Measurements from ENCODE around the gene CD86. TPM values are rescaled to one million over a fixed set of nuclear protein-coding genes. Genes with fewer than 3 reads are reported as not detected.

The CD86 gene
- total and polyA plus RNA-seq, 4 donors: 1.7 to 4.0 (median 2.6) TPM

DNA sequence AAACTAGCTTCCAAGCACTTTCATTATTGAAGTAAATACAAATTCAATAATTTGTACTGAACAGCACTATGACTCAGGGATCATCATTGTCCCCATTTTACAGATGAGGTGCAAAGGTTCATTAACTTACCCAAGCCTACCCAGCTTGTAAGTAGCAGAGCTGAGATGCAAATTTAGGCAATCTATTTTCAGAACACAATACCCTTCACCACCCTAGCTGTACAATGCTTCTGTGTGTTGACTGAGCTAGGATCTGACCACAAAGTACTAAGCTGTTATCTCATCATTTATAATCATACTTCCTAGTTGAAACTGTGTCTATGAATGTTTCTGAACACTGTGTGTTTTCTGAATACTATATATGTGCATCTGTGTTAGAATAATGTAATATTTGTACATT, 29.9 kb upstream of the CD86 start:
- TF ChIP-seq SP1 (IDR thresholded peaks at IDR 0.05): no peak
- TF ChIP-seq HNF4A (conservative IDR thresholded peaks at IDR 0.05): no peak
- TF ChIP-seq, protein P1, sequence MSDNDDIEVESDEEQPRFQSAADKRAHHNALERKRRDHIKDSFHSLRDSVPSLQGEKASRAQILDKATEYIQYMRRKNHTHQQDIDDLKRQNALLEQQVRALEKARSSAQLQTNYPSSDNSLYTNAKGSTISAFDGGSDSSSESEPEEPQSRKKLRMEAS (IDR thresholded peaks at IDR 0.05): no peak
- TF ChIP-seq HNF4G (IDR thresholded peaks at IDR 0.05): no peak
- no peak for TF ChIP-seq JUND (IDR thresholded peaks at IDR 0.05)
- TF ChIP-seq, protein P2, sequence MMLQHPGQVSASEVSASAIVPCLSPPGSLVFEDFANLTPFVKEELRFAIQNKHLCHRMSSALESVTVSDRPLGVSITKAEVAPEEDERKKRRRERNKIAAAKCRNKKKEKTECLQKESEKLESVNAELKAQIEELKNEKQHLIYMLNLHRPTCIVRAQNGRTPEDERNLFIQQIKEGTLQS (IDR thresholded peaks at IDR 0.05): no peak
- TF ChIP-seq, protein P3, sequence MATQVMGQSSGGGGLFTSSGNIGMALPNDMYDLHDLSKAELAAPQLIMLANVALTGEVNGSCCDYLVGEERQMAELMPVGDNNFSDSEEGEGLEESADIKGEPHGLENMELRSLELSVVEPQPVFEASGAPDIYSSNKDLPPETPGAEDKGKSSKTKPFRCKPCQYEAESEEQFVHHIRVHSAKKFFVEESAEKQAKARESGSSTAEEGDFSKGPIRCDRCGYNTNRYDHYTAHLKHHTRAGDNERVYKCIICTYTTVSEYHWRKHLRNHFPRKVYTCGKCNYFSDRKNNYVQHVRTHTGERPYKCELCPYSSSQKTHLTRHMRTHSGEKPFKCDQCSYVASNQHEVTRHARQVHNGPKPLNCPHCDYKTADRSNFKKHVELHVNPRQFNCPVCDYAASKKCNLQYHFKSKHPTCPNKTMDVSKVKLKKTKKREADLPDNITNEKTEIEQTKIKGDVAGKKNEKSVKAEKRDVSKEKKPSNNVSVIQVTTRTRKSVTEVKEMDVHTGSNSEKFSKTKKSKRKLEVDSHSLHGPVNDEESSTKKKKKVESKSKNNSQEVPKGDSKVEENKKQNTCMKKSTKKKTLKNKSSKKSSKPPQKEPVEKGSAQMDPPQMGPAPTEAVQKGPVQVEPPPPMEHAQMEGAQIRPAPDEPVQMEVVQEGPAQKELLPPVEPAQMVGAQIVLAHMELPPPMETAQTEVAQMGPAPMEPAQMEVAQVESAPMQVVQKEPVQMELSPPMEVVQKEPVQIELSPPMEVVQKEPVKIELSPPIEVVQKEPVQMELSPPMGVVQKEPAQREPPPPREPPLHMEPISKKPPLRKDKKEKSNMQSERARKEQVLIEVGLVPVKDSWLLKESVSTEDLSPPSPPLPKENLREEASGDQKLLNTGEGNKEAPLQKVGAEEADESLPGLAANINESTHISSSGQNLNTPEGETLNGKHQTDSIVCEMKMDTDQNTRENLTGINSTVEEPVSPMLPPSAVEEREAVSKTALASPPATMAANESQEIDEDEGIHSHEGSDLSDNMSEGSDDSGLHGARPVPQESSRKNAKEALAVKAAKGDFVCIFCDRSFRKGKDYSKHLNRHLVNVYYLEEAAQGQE (IDR thresholded peaks at IDR 0.05): no peak
- TF ChIP-seq GABPA (IDR thresholded peaks at IDR 0.05 in 1 of 2, conservative IDR thresholded peaks at IDR 0.05 in 1 of 2): no peak
- no peak for TF ChIP-seq FOXA2 (IDR thresholded peaks at IDR 0.05)
- TF ChIP-seq, protein P4, sequence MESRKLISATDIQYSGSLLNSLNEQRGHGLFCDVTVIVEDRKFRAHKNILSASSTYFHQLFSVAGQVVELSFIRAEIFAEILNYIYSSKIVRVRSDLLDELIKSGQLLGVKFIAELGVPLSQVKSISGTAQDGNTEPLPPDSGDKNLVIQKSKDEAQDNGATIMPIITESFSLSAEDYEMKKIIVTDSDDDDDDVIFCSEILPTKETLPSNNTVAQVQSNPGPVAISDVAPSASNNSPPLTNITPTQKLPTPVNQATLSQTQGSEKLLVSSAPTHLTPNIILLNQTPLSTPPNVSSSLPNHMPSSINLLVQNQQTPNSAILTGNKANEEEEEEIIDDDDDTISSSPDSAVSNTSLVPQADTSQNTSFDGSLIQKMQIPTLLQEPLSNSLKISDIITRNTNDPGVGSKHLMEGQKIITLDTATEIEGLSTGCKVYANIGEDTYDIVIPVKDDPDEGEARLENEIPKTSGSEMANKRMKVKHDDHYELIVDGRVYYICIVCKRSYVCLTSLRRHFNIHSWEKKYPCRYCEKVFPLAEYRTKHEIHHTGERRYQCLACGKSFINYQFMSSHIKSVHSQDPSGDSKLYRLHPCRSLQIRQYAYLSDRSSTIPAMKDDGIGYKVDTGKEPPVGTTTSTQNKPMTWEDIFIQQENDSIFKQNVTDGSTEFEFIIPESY (IDR thresholded peaks at IDR 0.05): no peak
- no peak for TF ChIP-seq NR2F2 (IDR thresholded peaks at IDR 0.05)
- no peak for TF ChIP-seq FOXA1 (IDR thresholded peaks at IDR 0.05)
- TF ChIP-seq YY1 (IDR thresholded peaks at IDR 0.05): no peak
- no peak for TF ChIP-seq EGR1 (IDR thresholded peaks at IDR 0.05; ENCODE audit: low read depth in 2 of 2)
- TF ChIP-seq, protein P5, sequence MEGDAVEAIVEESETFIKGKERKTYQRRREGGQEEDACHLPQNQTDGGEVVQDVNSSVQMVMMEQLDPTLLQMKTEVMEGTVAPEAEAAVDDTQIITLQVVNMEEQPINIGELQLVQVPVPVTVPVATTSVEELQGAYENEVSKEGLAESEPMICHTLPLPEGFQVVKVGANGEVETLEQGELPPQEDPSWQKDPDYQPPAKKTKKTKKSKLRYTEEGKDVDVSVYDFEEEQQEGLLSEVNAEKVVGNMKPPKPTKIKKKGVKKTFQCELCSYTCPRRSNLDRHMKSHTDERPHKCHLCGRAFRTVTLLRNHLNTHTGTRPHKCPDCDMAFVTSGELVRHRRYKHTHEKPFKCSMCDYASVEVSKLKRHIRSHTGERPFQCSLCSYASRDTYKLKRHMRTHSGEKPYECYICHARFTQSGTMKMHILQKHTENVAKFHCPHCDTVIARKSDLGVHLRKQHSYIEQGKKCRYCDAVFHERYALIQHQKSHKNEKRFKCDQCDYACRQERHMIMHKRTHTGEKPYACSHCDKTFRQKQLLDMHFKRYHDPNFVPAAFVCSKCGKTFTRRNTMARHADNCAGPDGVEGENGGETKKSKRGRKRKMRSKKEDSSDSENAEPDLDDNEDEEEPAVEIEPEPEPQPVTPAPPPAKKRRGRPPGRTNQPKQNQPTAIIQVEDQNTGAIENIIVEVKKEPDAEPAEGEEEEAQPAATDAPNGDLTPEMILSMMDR (IDR thresholded peaks at IDR 0.05; ENCODE audit: low read depth, low read length, missing input control): no peak
- TF ChIP-seq RXRA (IDR thresholded peaks at IDR 0.05): no peak
- no peak for TF ChIP-seq TAF1 (conservative IDR thresholded peaks at IDR 0.05)
- no peak overlapping the region for H3K9ac ChIP-seq (ENCODE audit: low read depth in 1 of 2, low read length in 2 of 2)
- H3K4me1 ChIP-seq (ENCODE audit: control insufficient read depth in 4 of 4, insufficient read depth in 4 of 4, low read length in 3 of 4): peaks cover 0 to 7% (median 2%) of the 10 kb centered on the region in 4 donors
- no peaks in the 10 kb centered on the region for H3K27me3 ChIP-seq (ENCODE audit: control insufficient read depth in 4 of 4, insufficient read depth in 4 of 4, low read length in 3 of 4)
- H3K4me3 ChIP-seq (ENCODE audit: low read depth in 1 of 3, low read length in 3 of 3): no peak overlapping the region
- no peak for DNase-seq (ENCODE audit: low spot score)
- H3K9me3 ChIP-seq (ENCODE audit: control insufficient read depth in 4 of 4, low read length in 3 of 4): no peaks in the 10 kb centered on the region
- H3K27ac ChIP-seq (ENCODE audit: low read depth in 1 of 2, low read length in 2 of 2): no peak overlapping the region
- no peaks in the 10 kb centered on the region for H3K36me3 ChIP-seq (ENCODE audit: control insufficient read depth in 4 of 4, insufficient read depth in 3 of 4, low read depth in 1 of 4, low read length in 3 of 4)

All from liver (tissue), 9 donors.